GM18507 (cell line): ENCODE measurements around the gene TM4SF20.
"Not testable (repeated sequence)": the region's sequence is repeated elsewhere in the genome, so short reads cannot be mapped to it uniquely, and the experiment has no call there.

ENCODE experiments used
- DNase-seq: peaks from one replicate; pipeline ENCODE4 v3.0.0; 2011; ENCODE audit warnings: low read depth; ENCODE audit not compliant: insufficient read length; ENCODE audit errors: extremely low spot score
- FAIRE-seq: peaks from 2 replicates; lab custom pipeline; 2011; peaks lifted over from hg19 to GRCh38; lab: Jason Lieb, UNC

The TM4SF20 gene

GRCh38 chr2:227373389-227373788 lies 5.7 kb downstream of the TM4SF20 start:
- no peak for FAIRE-seq
- no peak for DNase-seq

GRCh38 chr2:227370791-227371312 lies 8.3 kb downstream of the TM4SF20 start:
- FAIRE-seq (no peak), DNase-seq (no peak)

- no peak for FAIRE-seq
- DNase-seq: no peak
These were observed 9.0 kb downstream of the TM4SF20 start for GRCh38 chr2:227370092-227370491.

- DNase-seq (no peak), FAIRE-seq (no peak)
These were observed 10.5 kb downstream of the TM4SF20 start for GRCh38 chr2:227368574-227368973.

GRCh38 chr2:227367427-227367795 lies 11.7 kb downstream of the TM4SF20 start:
- FAIRE-seq: no peak

GRCh38 chr2:227366769-227367426 lies 12.2 kb downstream of the TM4SF20 start:
- DNase-seq (no peak), FAIRE-seq (no peak)

More at GRCh38 chr2:227367427-227367795, 11.7 kb downstream of the TM4SF20 start:
- no peak for DNase-seq

GRCh38 chr2:227365833-227366232 lies 13.3 kb downstream of the TM4SF20 start:
- no peak for FAIRE-seq
- DNase-seq: no peak

- not testable (repeated sequence) for DNase-seq, FAIRE-seq
These were observed 14.4 kb downstream of the TM4SF20 start for GRCh38 chr2:227364585-227365263.

GRCh38 chr2:227363756-227364155 lies 15.3 kb downstream of the TM4SF20 start:
- no peak for FAIRE-seq
- no peak for DNase-seq

GRCh38 chr2:227360351-227360750 lies 18.8 kb downstream of the TM4SF20 start:
- FAIRE-seq (no peak), DNase-seq (no peak)

GRCh38 chr2:227351639-227352038 lies 27.5 kb downstream of the TM4SF20 start:
- DNase-seq (no peak), FAIRE-seq (peak; percentile 63)

GRCh38 chr2:227349989-227350612 lies 29.0 kb downstream of the TM4SF20 start:
- DNase-seq (no peak), FAIRE-seq (no peak)

- DNase-seq (no peak), FAIRE-seq (no peak)
These were observed 30.8 kb downstream of the TM4SF20 start for GRCh38 chr2:227348324-227348723.

- FAIRE-seq (no peak), DNase-seq (no peak)
These were observed 32.0 kb downstream of the TM4SF20 start for GRCh38 chr2:227347117-227347516.

GRCh38 chr2:227344231-227344630 lies 34.9 kb downstream of the TM4SF20 start:
- DNase-seq: no peak
- FAIRE-seq: no peak

- no peak for FAIRE-seq
These were observed 37.6 kb downstream of the TM4SF20 start for GRCh38 chr2:227341553-227341952.

GRCh38 chr2:227340106-227340505 lies 39.0 kb downstream of the TM4SF20 start:
- peak; percentile 35 for FAIRE-seq
- no peak for DNase-seq

More at GRCh38 chr2:227341553-227341952, 37.6 kb downstream of the TM4SF20 start:
- DNase-seq: no peak

- FAIRE-seq: no peak
- DNase-seq: no peak
These were observed 40.0 kb downstream of the TM4SF20 start for GRCh38 chr2:227339098-227339599.

GRCh38 chr2:227337442-227337841 lies 41.7 kb downstream of the TM4SF20 start:
- DNase-seq (no peak), FAIRE-seq (no peak)

GRCh38 chr2:227335713-227336112 lies 43.4 kb downstream of the TM4SF20 start:
- DNase-seq (no peak), FAIRE-seq (no peak)
